ENCODE results near the gene DAB1. TPM values are rescaled to one million over a fixed set of nuclear protein-coding genes. Genes with fewer than 3 reads are reported as not detected.

Gene DAB1
- total RNA-seq, 1 donor from 2014 or later = 1.9 TPM

DNA sequence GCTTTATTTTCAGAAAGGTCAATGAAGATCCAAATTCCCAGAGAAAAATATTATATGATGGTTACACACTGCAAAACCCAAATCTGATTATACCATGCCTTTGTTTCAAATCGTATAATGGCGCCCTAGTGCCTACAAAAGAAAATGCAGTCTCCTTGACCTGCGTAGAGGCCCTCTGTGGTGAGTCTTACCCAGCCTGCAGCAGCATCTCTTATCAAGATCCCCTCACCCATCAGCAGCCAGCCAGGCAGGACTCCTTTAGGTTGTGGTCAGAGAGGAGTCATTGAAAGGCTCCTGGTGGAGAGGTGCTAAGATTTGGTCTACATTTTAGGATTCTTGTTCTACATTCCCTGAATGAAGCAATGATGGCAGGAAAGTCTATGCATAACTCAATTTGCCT is 23.7 kb upstream of the DAB1 start:
- H3K4me3 Mint-ChIP-seq = no peak overlapping the region
- no peaks in the 10 kb centered on the region for H3K4me1 Mint-ChIP-seq
- peaks cover 42% of the 10 kb centered on the region for H3K27me3 Mint-ChIP-seq (ENCODE audit: low read depth)
- no peak for DNase-seq (ENCODE audit: low spot score in 2 of 2, unreplicated experiment in 2 of 2)
- H3K36me3 Mint-ChIP-seq = no peaks in the 10 kb centered on the region
- H3K9me3 Mint-ChIP-seq = no peaks in the 10 kb centered on the region
- H3K27ac Mint-ChIP-seq = no peak overlapping the region
- TF ChIP-seq, protein P1, sequence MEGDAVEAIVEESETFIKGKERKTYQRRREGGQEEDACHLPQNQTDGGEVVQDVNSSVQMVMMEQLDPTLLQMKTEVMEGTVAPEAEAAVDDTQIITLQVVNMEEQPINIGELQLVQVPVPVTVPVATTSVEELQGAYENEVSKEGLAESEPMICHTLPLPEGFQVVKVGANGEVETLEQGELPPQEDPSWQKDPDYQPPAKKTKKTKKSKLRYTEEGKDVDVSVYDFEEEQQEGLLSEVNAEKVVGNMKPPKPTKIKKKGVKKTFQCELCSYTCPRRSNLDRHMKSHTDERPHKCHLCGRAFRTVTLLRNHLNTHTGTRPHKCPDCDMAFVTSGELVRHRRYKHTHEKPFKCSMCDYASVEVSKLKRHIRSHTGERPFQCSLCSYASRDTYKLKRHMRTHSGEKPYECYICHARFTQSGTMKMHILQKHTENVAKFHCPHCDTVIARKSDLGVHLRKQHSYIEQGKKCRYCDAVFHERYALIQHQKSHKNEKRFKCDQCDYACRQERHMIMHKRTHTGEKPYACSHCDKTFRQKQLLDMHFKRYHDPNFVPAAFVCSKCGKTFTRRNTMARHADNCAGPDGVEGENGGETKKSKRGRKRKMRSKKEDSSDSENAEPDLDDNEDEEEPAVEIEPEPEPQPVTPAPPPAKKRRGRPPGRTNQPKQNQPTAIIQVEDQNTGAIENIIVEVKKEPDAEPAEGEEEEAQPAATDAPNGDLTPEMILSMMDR (IDR thresholded peaks at IDR 0.05; ENCODE audit: unreplicated experiment) = no peak

DNA sequence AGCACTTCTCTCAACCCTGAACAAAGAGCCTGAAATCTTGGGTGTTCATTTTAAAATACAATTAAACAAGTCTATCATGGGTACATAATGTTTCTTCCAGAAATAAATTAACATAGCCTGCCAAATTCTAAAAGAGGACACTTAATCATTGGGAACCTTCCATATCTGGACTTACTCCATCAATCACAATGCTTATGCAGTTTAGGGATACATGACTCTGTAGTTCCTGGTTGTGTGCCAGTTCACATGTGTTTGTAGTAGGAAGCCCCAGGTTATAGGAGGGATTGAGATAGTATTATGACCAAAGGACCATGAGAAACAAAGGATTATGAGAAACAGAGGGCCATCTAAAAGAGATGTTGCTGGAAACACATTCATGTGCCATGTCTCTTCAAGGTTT is 19.1 kb upstream of the DAB1 start:
- H3K27ac Mint-ChIP-seq = no peak overlapping the region
- no peak overlapping the region for H3K4me3 Mint-ChIP-seq
- peaks cover 39% of the 10 kb centered on the region for H3K27me3 Mint-ChIP-seq (ENCODE audit: low read depth)
- H3K36me3 Mint-ChIP-seq = no peaks in the 10 kb centered on the region
- H3K9me3 Mint-ChIP-seq = no peaks in the 10 kb centered on the region
- DNase-seq (ENCODE audit: low spot score in 2 of 2, unreplicated experiment in 2 of 2) = no peak
- TF ChIP-seq, protein P1 (IDR thresholded peaks at IDR 0.05; ENCODE audit: unreplicated experiment) = no peak
- no peaks in the 10 kb centered on the region for H3K4me1 Mint-ChIP-seq

DNA sequence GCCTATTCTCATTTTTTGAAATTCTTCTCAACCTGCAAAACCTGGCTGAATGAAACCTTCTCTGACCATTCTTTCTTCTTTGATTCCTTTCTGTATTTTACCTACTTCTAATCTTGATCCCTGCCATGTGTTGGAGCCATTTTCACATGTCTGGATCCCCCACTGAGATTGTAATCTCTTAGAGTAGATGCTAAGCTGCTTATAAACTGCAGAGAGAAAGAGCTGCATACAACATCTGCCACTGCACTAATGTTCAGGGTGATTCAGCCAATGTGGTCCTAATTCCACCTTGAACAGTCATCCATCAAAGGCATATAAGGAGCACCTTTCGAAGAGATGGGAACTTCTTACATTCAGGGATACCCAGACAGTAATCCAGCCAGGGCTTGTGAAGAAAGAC is 16.2 kb upstream of the DAB1 start:
- Mint-ChIP-seq H3K9me3 (no peaks in the 10 kb centered on the region), H3K36me3 (no peaks in the 10 kb centered on the region), H3K27ac (no peak overlapping the region), H3K4me3 (no peak overlapping the region), H3K4me1 (no peaks in the 10 kb centered on the region), H3K27me3 (ENCODE audit: low read depth) (peaks cover 31% of the 10 kb centered on the region)
- DNase-seq (ENCODE audit: low spot score in 2 of 2, unreplicated experiment in 2 of 2) = no peak
- TF ChIP-seq, protein P1 (IDR thresholded peaks at IDR 0.05; ENCODE audit: unreplicated experiment) = no peak

DNA sequence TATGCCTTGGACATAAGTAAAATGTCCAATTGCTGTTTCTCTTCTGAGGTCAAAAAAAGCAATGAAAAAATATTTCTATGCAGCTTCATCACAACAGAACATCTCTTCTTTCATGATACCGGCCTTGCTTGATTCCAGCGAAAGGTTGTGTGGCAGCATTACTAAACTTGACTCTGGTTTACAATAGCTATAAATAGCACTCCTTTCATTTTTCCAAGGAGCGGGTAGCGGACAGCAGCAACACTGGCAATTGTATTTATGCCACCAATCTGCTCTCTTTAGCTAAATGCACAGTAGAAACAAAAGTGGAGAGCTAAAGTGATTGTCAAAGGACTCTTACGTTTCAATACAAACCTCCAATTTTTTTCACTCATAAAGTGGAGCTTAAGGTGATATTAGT is 7.5 kb upstream of the DAB1 start:
- TF ChIP-seq, protein P1 (IDR thresholded peaks at IDR 0.05; ENCODE audit: unreplicated experiment) = no peak
- peaks cover 8% of the 10 kb centered on the region for H3K9me3 Mint-ChIP-seq
- H3K4me1 Mint-ChIP-seq = no peaks in the 10 kb centered on the region
- H3K4me3 Mint-ChIP-seq = no peak overlapping the region
- H3K27me3 Mint-ChIP-seq (ENCODE audit: low read depth) = peaks cover 18% of the 10 kb centered on the region
- no peak overlapping the region for H3K27ac Mint-ChIP-seq
- no peak for DNase-seq (ENCODE audit: low spot score in 2 of 2, unreplicated experiment in 2 of 2)
- H3K36me3 Mint-ChIP-seq = no peaks in the 10 kb centered on the region

DNA sequence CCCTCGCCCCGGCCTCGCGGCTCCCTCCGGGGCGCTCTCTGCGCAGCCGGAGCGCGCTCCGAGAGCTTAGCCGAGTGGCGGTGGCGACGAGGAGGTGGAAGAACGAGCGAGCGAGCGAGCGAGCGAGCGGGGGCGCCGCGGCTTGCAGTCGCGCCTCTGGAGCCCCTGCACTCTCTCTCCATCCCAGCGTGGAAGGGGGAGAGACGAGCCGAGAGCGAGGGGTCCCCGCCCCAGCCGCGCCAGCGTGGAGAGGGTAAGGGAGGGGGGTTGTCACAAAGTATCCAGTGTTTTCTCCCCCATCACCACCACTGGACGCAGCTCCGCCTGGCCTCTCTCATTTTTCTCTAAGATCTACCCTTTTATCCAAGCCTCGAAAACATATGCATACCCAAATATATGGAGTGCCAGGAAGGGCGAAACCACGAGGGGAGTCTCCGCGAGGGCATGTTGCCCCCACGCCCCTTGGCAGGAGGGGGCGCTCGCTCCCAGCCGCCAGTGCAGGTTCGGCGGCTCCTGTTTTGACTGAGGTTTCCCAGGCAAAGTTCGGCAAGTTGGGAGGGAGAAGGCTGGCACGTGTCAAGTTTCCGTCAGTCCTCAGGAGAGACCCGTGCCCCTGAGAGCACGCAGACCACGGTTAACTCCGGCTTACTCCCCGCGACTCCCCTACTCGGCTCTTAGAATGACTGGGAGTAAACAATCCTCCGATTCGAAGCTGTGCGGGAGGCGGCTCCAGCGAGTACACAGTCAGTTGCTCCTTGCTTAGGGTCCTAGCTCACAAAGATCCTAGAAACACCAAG is 569 bp upstream of the DAB1 start:
- no peaks in the 10 kb centered on the region for H3K36me3 Mint-ChIP-seq
- DNase-seq (ENCODE audit: low spot score in 2 of 2, unreplicated experiment in 2 of 2) = peak in 1 of 2 experiments; percentile 54
- H3K9me3 Mint-ChIP-seq = peaks cover 2% of the 10 kb centered on the region
- H3K4me1 Mint-ChIP-seq = peaks cover 23% of the 10 kb centered on the region
- H3K27ac Mint-ChIP-seq = no peak overlapping the region
- peak overlapping the region; percentile 78 for H3K4me3 Mint-ChIP-seq
- TF ChIP-seq, protein P1 (IDR thresholded peaks at IDR 0.05; ENCODE audit: unreplicated experiment) = peak; percentile 41
- H3K27me3 Mint-ChIP-seq (ENCODE audit: low read depth) = peaks cover 82% of the 10 kb centered on the region
